GM18868 (cell line): ENCODE measurements around the gene PM20D1.
A peak's percentile ranks its signal among the peaks of the same experiment; 100 is the strongest.

Experiments
- ATAC-seq: cut with Tn5 transposase; IDR thresholded peaks from one replicate; pipeline ENCODE4 v1.9.1; 2021; ENCODE audit warnings: mild to moderate bottlenecking, moderate library complexity; ENCODE audit not compliant: unreplicated experiment

The PM20D1 gene

DNA sequence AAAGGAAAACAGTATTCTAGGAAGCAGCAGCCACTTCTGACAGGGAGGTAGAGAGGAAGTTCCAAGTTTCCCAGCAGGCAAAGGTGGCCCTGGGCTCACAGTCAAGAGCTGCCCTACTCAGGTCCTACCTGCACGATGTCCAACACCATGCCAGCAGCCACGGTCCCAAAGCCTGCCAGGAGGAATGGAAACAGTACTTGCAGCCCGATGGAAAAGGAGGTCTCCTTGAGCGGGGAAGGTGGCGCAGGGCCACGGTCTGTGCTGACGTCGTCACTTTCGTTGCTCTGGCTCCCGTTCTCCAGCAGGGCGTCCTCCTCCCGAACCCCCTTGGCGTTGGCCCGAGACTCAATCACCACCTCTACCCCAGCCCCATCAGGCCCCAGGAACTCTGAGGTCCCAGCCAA, 40.0 kb downstream of the PM20D1 start:
- no peak for ATAC-seq

DNA sequence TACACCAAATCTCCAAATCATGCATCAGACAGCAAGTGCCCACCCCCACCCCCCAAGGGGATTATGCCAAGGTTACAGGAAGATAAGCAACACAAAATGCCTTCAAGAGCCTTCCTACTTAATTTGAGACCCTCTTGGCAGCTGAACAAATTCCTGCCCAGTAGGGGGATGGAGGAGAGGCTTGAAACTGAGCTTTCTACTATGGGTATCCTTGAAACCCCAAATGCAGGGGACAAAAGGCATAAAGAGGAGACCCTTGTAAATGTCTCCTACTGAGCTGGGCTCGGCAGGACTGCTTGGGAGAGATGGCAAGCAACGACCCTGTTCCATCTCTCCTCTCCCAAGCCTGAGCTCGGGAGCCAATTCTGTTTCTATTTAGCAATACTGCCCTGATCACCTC, 40.5 kb downstream of the PM20D1 start:
- no peak for ATAC-seq

DNA sequence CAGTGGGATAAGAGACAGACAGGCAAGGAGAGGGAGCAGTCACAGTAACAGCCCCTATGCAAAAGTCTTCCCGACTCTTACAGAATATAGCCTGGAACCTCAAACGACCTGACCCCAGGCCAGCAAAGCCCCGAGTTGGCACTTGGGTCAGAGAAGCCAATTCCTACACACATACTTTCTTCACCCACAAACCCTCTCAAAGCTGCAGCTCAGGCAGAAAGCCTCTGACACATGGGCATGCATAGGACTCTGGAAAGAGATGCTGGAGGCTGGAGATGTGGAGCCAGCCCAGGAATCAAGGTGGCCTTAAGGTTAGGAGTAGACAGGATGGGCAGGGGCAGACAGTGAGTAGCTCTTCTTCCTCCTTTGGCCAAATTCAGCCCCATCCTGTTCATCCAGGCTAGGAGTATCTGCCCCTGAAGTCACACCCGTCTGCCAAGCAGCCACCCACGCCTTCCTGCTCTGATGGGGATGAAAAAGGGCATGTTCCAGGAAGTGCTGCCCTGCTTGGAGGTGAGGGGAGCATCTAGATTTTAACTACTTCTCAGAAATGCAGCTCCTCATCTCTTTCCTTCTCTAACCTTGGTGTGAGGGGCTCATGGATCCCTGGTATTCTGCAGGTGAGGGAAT, 44.7 kb downstream of the PM20D1 start:
- no peak for ATAC-seq

DNA sequence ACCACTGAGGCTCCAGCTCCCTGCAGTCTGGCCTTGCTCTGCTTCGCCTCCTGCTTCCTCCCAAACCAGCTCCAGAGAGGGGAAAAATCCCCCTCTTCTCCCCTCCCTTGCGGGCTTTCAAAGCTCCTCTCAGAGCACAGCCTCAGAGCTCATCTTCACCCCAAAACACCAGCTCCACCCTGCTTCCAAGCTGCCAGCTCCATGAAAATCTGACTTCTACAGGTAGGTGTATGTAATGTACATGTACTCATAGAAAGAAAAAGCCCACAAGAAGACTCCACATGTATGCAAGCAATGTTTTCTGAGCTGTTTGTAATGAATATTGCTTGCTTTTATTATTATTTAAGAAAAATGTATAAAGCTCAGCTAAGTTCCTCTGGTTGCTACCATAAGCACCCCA, 45.3 kb downstream of the PM20D1 start:
- ATAC-seq, result no peak

DNA sequence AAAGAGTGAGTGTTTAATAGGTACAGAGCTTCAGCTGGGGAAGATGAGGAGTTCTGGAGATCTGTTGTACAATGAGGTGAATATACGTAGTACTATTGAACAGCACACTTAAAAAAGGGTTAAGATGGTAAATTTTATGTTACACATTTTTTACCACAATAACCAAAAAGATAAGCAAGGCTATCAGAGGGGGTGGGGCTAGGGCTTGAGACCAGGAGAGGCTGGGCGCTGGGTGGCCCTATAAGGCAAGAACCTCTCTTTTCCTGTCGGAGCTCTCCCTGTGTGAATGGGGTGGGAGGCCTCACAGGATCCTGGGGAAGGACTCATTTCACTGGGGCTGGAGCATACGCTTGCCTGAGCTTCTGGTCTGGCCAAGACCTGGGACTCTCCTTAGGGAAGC, 45.9 kb downstream of the PM20D1 start:
- no peak for ATAC-seq

DNA sequence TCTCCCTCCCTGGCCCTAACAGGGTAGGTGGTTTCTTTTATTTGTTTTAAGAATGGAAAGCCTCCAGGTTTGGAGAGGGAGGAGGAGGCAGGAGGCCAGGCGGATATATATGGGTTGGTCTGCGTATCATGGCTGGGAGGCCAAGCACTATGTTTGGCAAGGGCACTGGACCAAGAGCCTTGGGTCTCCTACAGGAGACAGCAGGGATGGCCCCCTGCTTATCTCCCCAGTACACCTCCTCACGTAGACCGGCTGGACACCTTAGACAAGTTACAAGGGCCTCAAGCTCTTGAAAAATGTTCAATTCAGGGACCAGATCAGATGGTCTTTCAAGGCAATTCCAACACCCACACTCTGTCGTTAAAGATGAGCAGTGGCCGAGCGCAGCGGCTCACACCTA, 47.9 kb downstream of the PM20D1 start:
- no peak for ATAC-seq

GRCh38 chr1:205800981-205801703, 48.8 kb downstream of the PM20D1 start:
- no peak for ATAC-seq

DNA sequence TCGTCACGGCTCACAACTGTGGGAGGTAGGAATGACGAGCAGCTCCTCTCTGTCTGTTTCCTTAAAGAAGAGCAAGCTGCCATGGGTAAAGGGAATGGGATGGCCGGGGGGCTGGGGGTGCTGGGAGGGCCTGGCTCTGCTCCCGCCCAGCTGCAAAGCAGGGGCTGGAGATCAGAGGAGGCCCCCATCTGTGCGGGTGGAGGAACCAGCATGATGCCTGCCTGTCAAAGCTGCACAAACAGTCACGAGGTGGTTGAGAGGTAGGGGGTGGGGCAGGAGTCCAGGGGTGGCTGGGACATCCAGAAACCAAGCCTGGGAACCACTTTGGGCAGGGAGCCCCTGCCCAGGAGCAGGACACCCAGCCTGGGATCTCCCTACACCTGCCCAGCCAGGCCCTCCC, 49.5 kb downstream of the PM20D1 start:
- no peak for ATAC-seq

GRCh38 chr1:205798577-205798976, 51.4 kb downstream of the PM20D1 start:
- ATAC-seq, result no peak

- ATAC-seq, result no peak
Measured at GRCh38 chr1:205797168-205797567, 52.8 kb downstream of the PM20D1 start.

- no peak for ATAC-seq
Measured at GRCh38 chr1:205794011-205794730, 55.8 kb downstream of the PM20D1 start.

- no peak for ATAC-seq
Measured at GRCh38 chr1:205792961-205793673, 56.8 kb downstream of the PM20D1 start.

DNA sequence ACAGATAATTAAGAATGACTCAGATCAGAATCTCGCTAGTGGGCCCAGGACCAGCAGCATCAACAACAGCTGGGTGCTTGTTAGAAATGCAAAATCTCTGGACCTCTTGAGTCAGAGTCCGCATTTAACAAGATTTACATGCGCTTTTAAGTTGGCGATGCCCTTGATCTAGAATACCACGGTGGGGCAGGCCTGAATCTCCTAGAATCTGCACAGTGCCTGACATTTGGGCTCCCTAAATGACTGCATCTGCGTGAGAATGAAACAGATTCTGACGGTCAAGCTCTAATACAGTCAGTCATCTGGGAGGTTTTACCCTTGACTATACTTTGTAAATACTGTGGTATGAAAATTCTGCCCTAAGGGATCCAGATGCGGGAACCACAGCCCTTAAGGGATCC, 57.5 kb downstream of the PM20D1 start:
- no peak for ATAC-seq

DNA sequence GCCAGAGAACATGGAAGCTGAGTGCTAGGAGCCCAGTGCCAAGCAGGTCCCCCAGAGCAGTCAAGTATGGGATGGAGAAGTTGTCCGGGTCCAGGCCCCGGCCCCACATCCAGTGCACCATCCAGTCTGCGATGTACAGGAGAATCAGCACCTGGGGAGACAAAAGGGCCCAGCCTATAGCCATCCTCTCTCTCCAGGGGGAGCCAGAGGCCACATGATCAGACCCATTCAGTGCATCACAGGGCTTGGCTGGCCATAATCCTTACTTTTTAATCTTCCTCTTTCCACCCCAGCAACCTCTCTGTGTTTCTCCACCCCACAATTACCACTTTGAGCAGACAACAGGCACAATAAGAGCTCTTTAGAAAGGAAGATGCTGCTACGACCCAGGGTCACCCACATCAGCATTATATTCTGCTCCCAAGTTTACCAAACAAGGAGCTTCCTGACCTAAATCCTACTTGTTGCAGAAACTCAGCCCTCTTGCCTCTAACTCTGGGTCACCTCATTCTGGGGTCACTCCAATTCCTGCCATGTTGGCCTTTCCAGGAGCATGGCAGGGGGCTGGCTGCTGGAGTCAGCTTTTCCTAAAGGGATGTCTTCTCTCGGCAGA, 58.3 kb downstream of the PM20D1 start:
- peak; percentile 54 for ATAC-seq

DNA sequence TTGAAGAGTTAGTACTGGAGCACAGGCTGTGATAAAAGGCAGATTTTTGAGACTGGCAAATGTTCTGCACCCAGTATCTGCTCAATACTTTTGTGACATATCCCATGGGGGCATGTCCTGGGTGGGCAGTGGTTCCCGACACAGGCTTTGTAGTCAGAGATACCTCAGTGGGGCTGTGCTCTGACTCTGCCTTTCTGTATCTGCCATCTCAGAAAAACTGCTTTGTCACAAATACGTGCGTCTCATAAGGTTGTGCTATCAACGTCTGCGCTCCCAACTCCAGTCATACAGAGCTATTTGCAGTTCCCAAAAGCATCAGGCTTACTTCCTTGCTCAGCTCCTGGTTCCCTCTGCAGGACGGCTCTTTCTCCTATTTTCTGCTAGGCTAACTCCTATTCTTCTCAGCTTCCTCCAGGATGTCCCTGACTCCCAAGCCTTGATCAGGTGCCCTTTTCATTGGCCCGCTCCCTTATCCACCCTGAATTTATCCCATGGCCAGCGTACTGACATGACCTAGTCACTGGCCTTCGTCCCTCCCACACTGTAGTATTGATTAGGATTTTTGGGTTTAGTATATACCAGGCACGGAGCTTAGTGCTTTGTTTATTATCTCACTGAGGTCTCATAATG, 62.5 kb downstream of the PM20D1 start:
- no peak for ATAC-seq

GRCh38 chr1:205786601-205787000, 63.3 kb downstream of the PM20D1 start:
- no peak for ATAC-seq

DNA sequence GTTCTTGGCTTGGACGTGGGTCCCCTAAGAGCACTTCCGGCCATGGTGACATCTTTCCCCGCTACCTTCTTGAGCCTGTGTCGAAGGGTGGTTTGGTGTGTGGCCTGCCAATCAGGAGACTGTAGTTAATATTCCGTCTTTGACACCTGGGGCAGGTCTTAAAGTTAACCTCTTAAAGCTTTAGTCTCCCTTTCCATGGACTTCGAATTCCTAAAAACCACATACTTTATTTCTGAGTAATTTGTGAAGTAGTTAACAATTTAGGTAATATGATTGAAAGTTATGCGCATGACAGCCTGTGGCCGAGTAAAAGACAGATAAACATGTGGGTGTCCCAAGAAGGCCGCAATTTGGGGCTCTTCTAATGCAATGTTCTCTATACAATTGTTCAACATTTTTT, 64.5 kb downstream of the PM20D1 start:
- no peak for ATAC-seq

GRCh38 chr1:205783904-205784303, 66.0 kb downstream of the PM20D1 start:
- no peak for ATAC-seq

GRCh38 chr1:205783433-205783795, 66.5 kb downstream of the PM20D1 start:
- ATAC-seq, result no peak

DNA sequence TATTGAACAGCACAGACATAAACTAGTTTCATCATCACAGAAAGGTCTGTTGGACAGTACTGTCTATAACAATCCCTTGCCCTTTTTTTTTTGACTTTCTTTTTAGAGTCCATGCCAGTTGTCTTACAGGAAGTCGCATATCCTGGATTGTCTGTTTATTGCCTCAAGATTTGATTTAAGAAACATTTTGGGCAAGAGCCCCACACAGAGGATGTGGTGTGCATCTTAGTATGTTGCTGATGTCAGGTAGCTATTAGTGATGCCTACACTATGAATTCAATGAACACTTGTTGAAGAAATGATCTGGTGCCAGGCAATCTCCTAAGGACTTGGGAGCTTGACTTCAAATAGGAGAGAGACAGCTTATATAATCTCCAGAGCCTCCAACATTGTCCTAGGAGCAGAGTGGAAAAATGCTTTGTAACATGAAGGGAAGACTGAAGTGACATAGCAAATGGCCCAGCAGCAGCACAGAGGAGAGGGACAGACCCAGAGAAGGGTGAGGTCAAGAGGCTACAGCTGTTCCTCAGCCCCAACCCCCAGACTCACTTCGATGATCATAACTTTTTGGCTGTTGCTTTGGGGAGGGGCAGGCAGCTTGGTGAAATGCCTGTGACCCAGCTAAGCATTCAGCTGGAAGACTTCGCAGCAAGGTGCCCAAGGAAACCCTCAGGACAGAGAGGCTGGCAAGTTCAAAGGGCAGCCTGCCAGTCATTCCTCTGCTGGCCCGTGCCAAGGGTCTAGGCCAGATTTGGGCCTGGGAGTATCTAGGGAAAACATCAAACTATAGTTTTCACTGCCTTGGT, 67.1 kb downstream of the PM20D1 start:
- ATAC-seq, result no peak
